Calu3 (cell line): Measurements from ENCODE around the gene CTTNBP2. TPM values are rescaled to one million over a fixed set of nuclear protein-coding genes. Genes with fewer than 3 reads are reported as not detected.
A peak's percentile ranks its signal among the peaks of the same experiment; 100 is the strongest.

Source experiments
- BruUV-seq: library from RNA; stranded (reverse); fragments of 400-500 nt; replicated peaks from 2 replicates; lab custom pipeline; 2021; lab: Mats Ljungman, UMichigan
- CTCF ChIA-PET: fragments of 300-600 bp; sonication (Branson Sonifier 250); formaldehyde crosslinking; loops from one replicate; lab custom pipeline; 2022; ENCODE audit warnings: antibody characterized with exemption; lab: Charles Lee
- DNase-seq: peaks from one replicate; pipeline ENCODE4 v3.0.0; 2022
- H3K27ac Mint-ChIP-seq: one replicate; pipeline ENCODE4 v1.8.0; 2022; ENCODE audit warnings: mixed read lengths; ENCODE audit not compliant: unreplicated experiment
- H3K27me3 Mint-ChIP-seq: one replicate; pipeline ENCODE4 v1.8.0; 2022; ENCODE audit warnings: mixed read lengths; ENCODE audit not compliant: unreplicated experiment
- H3K36me3 Mint-ChIP-seq: one replicate; pipeline ENCODE4 v1.8.0; 2022; ENCODE audit warnings: mild to moderate bottlenecking, moderate library complexity, mixed read lengths; ENCODE audit not compliant: insufficient read depth, unreplicated experiment
- H3K4me1 Mint-ChIP-seq: one replicate; pipeline ENCODE4 v1.8.0; 2022; ENCODE audit warnings: mild to moderate bottlenecking, low read depth, mixed read lengths; ENCODE audit not compliant: unreplicated experiment
- H3K4me3 Mint-ChIP-seq: one replicate; pipeline ENCODE4 v1.8.0; 2022; ENCODE audit warnings: mild to moderate bottlenecking, low read depth, moderate library complexity, mixed read lengths; ENCODE audit not compliant: unreplicated experiment
- H3K9me3 Mint-ChIP-seq: one replicate; pipeline ENCODE4 v1.8.0; 2022; ENCODE audit warnings: low read depth, mixed read lengths; ENCODE audit not compliant: unreplicated experiment
- CTCF ChIP-seq: fragments of 200-600 bp; IDR thresholded peaks from one replicate; pipeline ENCODE4 v1.8.0; 2022; ENCODE audit warnings: antibody characterized with exemption; ENCODE audit not compliant: unreplicated experiment
- intact Hi-C: fragments of 100-400 bp; cut with micrococcal nuclease; formaldehyde crosslinking; loops from one replicate; pipeline ENCODE4 v1.10.0; 2022; ENCODE audit not compliant: unreplicated experiment
- total RNA-seq: library from RNA; stranded (reverse); gene quantifications from 2 replicates; pipeline ENCODE4 v1.2.3, GENCODE V29; 2022

CTTNBP2 gene
- total RNA-seq, 1 experiment from 2014 or later, result 2.3 TPM

- CTCF ChIA-PET, result interaction anchor here (1.7 kb wide), 1 partner anchor 403 kb away, joined by 4 read pairs; no protein-coding TSS in a partner anchor
- H3K27ac Mint-ChIP-seq, result no peak overlapping the region
- H3K27me3 Mint-ChIP-seq, result no peaks in the 10 kb centered on the region
- no peaks in the 10 kb centered on the region for H3K36me3 Mint-ChIP-seq
- no peaks in the 10 kb centered on the region for H3K9me3 Mint-ChIP-seq
- intact Hi-C loops, result loop anchor here (1.0 to 2.0 kb wide), 3 partner anchors 122 to 402 kb away; partner anchors contain the start of gene CTTNBP2
- BruUV-seq, result no TSS peak
- no peak overlapping the region for H3K4me3 Mint-ChIP-seq
- H3K4me1 Mint-ChIP-seq, result no peaks in the 10 kb centered on the region
- DNase-seq, result no peak
- TF ChIP-seq CTCF, result peak; percentile 61
Measured at GRCh38 chr7:117750612-117751563, 122.4 kb downstream of the CTTNBP2 start.

- H3K36me3 Mint-ChIP-seq, result no peaks in the 10 kb centered on the region
- H3K27ac Mint-ChIP-seq, result no peak overlapping the region
- intact Hi-C loops, result no loop called here
- CTCF ChIA-PET, result no interaction called here
- no peaks in the 10 kb centered on the region for H3K4me1 Mint-ChIP-seq
- no peak overlapping the region for H3K4me3 Mint-ChIP-seq
- BruUV-seq, result no TSS peak
- H3K9me3 Mint-ChIP-seq, result no peaks in the 10 kb centered on the region
- no peak for TF ChIP-seq CTCF
- no peak for DNase-seq
- H3K27me3 Mint-ChIP-seq, result no peaks in the 10 kb centered on the region
Measured at GRCh38 chr7:117741962-117742361, 131.3 kb downstream of the CTTNBP2 start.

DNA sequence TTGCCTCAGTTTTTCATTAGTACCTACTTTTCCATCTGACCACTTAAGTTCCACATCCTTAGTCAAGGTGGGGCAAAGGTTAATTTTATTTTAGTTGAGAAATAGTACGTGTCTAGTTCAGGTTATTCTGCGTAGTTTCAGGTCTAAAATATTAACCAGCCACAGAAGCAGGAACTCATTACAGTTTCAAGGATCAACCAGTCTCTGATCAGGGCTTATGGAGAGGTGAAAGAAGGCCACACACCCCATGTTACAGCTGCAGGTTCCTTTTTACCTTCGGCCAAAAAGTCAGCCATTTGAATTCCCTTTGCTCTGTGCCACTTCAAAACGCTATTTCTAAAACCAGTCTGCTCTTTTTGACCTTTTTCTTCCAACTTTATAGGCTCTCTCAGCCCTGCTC, 134.2 kb downstream of the CTTNBP2 start:
- H3K4me3 Mint-ChIP-seq, result no peak overlapping the region
- CTCF ChIA-PET, result no interaction called here
- H3K27ac Mint-ChIP-seq, result no peak overlapping the region
- H3K9me3 Mint-ChIP-seq, result no peaks in the 10 kb centered on the region
- no TSS peak for BruUV-seq
- no peak for TF ChIP-seq CTCF
- no peak for DNase-seq
- intact Hi-C loops, result no loop called here
- no peaks in the 10 kb centered on the region for H3K4me1 Mint-ChIP-seq
- H3K27me3 Mint-ChIP-seq, result no peaks in the 10 kb centered on the region
- H3K36me3 Mint-ChIP-seq, result no peaks in the 10 kb centered on the region

- intact Hi-C loops, result no loop called here
- BruUV-seq, result no TSS peak
- Mint-ChIP-seq H3K36me3 (no peaks in the 10 kb centered on the region), H3K4me1 (no peaks in the 10 kb centered on the region), H3K4me3 (no peak overlapping the region), H3K27me3 (no peaks in the 10 kb centered on the region), H3K27ac (no peak overlapping the region), H3K9me3 (no peaks in the 10 kb centered on the region)
- DNase-seq, result no peak
- CTCF ChIA-PET, result no interaction called here
- TF ChIP-seq CTCF, result no peak
Measured at GRCh38 chr7:117737926-117738325, 135.3 kb downstream of the CTTNBP2 start.
